Retinal pigment epithelial cell (primary cell): ENCODE results near the gene E2F2.

Source experiments
- DNase-seq: peaks from one replicate; pipeline ENCODE4 v3.0.0-alpha.2; 2010; ENCODE audit warnings: low read depth
- H3K4me3 ChIP-seq: 2 replicates; pipeline ENCODE4 v1.5.1; 2011; ENCODE audit warnings: mild to moderate bottlenecking, low read length, control low read depth, moderate library complexity
- TF ChIP-seq, protein P1 (sequence below): conservative IDR thresholded peaks from 2 replicates; pipeline ENCODE4 v1.5.1; 2011; ENCODE audit warnings: low read depth, low read length, control low read depth, inconsistent platforms

Gene E2F2, protein sequence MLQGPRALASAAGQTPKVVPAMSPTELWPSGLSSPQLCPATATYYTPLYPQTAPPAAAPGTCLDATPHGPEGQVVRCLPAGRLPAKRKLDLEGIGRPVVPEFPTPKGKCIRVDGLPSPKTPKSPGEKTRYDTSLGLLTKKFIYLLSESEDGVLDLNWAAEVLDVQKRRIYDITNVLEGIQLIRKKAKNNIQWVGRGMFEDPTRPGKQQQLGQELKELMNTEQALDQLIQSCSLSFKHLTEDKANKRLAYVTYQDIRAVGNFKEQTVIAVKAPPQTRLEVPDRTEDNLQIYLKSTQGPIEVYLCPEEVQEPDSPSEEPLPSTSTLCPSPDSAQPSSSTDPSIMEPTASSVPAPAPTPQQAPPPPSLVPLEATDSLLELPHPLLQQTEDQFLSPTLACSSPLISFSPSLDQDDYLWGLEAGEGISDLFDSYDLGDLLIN

GRCh38 chr1:23530747-23531561 is at the start of gene E2F2:
TSS of gene E2F2 (minus strand) at chr1:23531233. CDS start at chr1:23530793, 440 bp downstream.
- H3K4me3 ChIP-seq = peak within 1 kb of the TSS; percentile 52
- TF ChIP-seq, protein P1, sequence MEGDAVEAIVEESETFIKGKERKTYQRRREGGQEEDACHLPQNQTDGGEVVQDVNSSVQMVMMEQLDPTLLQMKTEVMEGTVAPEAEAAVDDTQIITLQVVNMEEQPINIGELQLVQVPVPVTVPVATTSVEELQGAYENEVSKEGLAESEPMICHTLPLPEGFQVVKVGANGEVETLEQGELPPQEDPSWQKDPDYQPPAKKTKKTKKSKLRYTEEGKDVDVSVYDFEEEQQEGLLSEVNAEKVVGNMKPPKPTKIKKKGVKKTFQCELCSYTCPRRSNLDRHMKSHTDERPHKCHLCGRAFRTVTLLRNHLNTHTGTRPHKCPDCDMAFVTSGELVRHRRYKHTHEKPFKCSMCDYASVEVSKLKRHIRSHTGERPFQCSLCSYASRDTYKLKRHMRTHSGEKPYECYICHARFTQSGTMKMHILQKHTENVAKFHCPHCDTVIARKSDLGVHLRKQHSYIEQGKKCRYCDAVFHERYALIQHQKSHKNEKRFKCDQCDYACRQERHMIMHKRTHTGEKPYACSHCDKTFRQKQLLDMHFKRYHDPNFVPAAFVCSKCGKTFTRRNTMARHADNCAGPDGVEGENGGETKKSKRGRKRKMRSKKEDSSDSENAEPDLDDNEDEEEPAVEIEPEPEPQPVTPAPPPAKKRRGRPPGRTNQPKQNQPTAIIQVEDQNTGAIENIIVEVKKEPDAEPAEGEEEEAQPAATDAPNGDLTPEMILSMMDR = no peak
- peak; percentile 45 for DNase-seq

DNA sequence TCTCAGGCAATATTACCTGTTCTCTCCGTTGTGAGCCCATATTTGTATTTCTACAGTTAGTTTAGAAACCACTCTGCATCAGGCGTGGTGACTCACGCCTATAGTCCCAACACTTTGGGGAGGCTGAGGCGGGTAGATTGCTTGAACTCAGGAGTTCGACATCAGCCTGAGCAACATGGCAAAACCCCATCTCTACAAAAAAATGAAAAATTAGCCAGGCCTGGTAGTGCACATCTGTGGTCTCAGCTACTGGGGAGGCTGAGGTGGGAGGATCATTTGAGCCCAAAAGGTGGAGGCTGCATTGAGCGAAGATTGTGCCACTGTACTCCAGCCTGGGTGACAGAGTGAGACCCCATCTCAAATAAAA is 47.9 kb upstream of the E2F2 start:
- TF ChIP-seq, protein P1 = no peak
- DNase-seq = no peak
- H3K4me3 ChIP-seq = no peak overlapping the region

GRCh38 chr1:23578311-23578996 is 47.4 kb upstream of the E2F2 start:
- no peak overlapping the region for H3K4me3 ChIP-seq
- TF ChIP-seq, protein P1 = no peak
- DNase-seq = no peak

DNA sequence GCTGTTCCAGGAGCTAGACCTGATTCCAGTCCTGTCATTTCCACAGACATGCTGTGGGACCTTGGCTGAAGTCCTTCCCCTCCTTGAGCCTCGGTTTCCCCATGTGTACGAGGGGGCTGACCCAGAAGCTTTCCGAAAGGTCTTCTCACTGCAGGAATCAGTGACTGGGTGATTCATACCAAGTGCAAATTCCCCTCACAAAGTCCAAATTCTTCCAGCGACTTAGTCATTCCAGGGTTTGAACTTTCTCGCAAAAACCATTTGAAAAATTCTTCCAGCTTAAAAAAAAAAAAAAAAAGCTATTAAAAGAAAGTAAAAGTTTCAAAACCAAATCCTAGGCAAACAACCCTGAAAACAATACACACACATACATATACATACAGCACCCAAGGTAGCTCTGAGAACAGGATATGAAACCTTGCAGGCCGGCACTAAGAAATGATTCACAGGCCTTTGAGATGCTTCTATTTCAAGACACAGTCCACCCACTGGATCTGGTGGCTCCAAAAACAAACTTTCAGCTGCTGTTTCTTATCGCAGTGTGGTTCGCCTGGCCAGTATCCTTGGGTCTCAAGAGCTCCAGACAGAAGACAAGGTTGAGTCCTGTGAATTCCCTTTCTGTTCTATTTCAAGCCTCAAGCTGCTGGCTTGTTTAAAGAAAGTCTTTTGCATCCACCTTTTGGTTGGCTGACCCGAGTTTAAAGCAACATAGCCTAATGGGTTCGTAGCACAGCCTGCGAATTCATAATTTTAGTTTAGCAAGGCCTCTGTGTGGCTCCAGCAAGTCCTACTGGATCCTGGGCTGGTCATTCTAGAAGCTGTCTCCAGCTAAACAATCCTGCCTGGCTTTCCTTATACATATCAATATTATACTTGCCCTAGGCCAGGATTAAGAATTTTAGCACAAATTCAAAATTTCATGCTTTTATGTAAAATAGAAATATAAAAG is 46.3 kb upstream of the E2F2 start:
- H3K4me3 ChIP-seq = no peak overlapping the region
- TF ChIP-seq, protein P1 = no peak
- DNase-seq = peak; percentile 84

DNA sequence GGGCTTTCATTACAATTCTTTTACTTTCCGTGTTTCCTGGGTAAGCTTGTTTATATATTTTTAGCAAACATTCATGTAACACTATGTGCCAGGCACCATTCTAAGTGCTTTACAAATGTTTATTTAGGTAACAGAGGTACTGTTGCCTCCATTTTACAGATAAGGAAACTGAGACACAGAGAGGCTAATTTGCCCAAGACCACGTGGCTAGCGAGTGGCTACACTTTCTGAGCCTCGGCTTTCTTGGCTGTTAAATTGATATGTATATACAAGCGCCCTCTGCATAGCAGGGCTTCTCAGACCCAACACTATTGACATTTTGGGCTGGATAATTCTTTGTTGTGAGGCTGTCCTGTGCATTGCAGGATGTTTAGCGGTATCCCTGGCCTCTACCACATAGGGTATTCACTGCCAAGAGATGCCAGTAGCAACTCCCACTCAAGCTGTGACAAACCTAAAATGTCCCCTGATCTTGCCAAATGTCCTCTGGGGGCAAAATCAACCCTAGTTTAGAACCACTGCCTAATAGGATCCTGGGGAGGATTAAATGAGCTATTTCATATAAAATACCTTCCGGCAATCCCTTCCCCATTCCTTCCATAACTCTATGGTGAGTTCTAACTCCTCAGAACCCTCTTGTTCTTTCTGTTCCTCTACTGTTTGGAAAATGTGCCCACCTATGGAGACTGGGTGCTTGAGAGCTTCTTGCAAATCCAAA is 45.5 kb upstream of the E2F2 start:
- no peak overlapping the region for H3K4me3 ChIP-seq
- TF ChIP-seq, protein P1 = no peak
- no peak for DNase-seq
